Glutamatergic neuron (in vitro differentiated cells): ENCODE results near the gene EVPL. TPM values are rescaled to one million over a fixed set of nuclear protein-coding genes. Genes with fewer than 3 reads are reported as not detected.
A peak's percentile ranks its signal among the peaks of the same experiment; 100 is the strongest.
"Not testable (repeated sequence)": the region's sequence is repeated elsewhere in the genome, so short reads cannot be mapped to it uniquely, and the experiment has no call there.

Experiments
- DNase-seq: peaks from one replicate; pipeline ENCODE4 v3.0.0; 2022
- H3K27ac Mint-ChIP-seq: one replicate; pipeline ENCODE4 v1.8.0; 2020; ENCODE audit warnings: mild to moderate bottlenecking, mixed read lengths, inconsistent platforms; ENCODE audit not compliant: unreplicated experiment
- H3K27me3 Mint-ChIP-seq: one replicate; pipeline ENCODE4 v1.8.0; 2020; ENCODE audit warnings: mild to moderate bottlenecking, moderate library complexity, mixed read lengths, inconsistent platforms; ENCODE audit not compliant: unreplicated experiment
- H3K36me3 Mint-ChIP-seq: one replicate; pipeline ENCODE4 v1.8.0; 2020; ENCODE audit warnings: mild to moderate bottlenecking, mixed read lengths, inconsistent platforms; ENCODE audit not compliant: unreplicated experiment
- H3K4me1 Mint-ChIP-seq: one replicate; pipeline ENCODE4 v1.8.0; 2020; ENCODE audit warnings: mild to moderate bottlenecking, low read depth, mixed read lengths, inconsistent platforms; ENCODE audit not compliant: unreplicated experiment
- H3K4me3 Mint-ChIP-seq: one replicate; pipeline ENCODE4 v1.8.0; 2020; ENCODE audit warnings: mild to moderate bottlenecking, mixed read lengths, inconsistent platforms; ENCODE audit not compliant: unreplicated experiment
- H3K9me3 Mint-ChIP-seq: one replicate; pipeline ENCODE4 v1.8.0; 2020; ENCODE audit warnings: mild to moderate bottlenecking, moderate library complexity, mixed read lengths, inconsistent platforms; ENCODE audit not compliant: unreplicated experiment
- CTCF ChIP-seq: fragments of 200-600 bp; sonication (generic); IDR thresholded peaks from one replicate; pipeline ENCODE4 v1.5.0; 2021; ENCODE audit not compliant: partially characterized antibody, unreplicated experiment
- total RNA-seq: library from RNA; stranded (reverse); fragmentation: NEBNext Ultra II Directional; extraction: Animal tissue kit (Norgen Biotek cat#: 25700); gene quantifications from one replicate; pipeline ENCODE4 v1.2.1, GENCODE V29; 2021; ENCODE audit not compliant: unreplicated experiment

EVPL gene
- total RNA-seq, 1 donor from 2014 or later, result not detected

- H3K9me3 Mint-ChIP-seq, result peaks cover 5% of the 10 kb centered on the region
- no peaks in the 10 kb centered on the region for H3K36me3 Mint-ChIP-seq
- H3K4me1 Mint-ChIP-seq, result peaks cover 16% of the 10 kb centered on the region
- H3K27ac Mint-ChIP-seq, result no peak overlapping the region
- H3K27me3 Mint-ChIP-seq, result peaks cover 2% of the 10 kb centered on the region
- peak overlapping the region; percentile 82 for H3K4me3 Mint-ChIP-seq
- no peak for DNase-seq
- TF ChIP-seq CTCF, result no peak
Observed at GRCh38 chr17:75976175-75976848, 50.8 kb downstream of the EVPL start.

- peaks cover 2% of the 10 kb centered on the region for H3K27me3 Mint-ChIP-seq
- DNase-seq, result no peak
- peaks cover 7% of the 10 kb centered on the region for H3K9me3 Mint-ChIP-seq
- no peak overlapping the region for H3K27ac Mint-ChIP-seq
- H3K36me3 Mint-ChIP-seq, result no peaks in the 10 kb centered on the region
- peak overlapping the region; percentile 64 for H3K4me3 Mint-ChIP-seq
- no peak for TF ChIP-seq CTCF
- peaks cover 14% of the 10 kb centered on the region for H3K4me1 Mint-ChIP-seq
Observed at GRCh38 chr17:75975757-75976174, 51.3 kb downstream of the EVPL start.

- not testable (repeated sequence) for DNase-seq, H3K27ac Mint-ChIP-seq, H3K27me3 Mint-ChIP-seq, H3K36me3 Mint-ChIP-seq, H3K9me3 Mint-ChIP-seq
- Mint-ChIP-seq H3K4me1 (peaks cover 14% of the 10 kb centered on the region), H3K4me3 (peak overlapping the region; percentile 64)
Observed at GRCh38 chr17:75975187-75975586, 51.9 kb downstream of the EVPL start.

DNA sequence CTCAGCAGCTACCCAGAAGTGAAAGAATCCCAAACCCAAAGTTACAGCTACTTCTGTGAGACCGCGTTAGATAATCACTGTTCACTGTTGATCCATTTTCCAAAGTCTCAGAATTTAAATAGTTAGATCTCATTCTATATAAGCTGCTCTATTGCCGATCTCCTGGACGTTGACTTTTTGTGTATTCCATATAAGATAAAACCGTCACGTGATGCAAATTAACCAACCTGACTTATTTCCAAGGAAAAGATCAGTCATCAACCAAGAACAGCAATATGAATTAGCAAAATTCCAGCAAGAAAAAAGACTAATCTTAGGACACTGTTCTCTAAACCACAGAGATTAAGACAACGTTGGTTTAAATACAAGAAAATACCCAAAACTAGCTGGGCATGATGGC, 56.5 kb downstream of the EVPL start:
- no peak for TF ChIP-seq CTCF
- peaks cover under 1% of the 10 kb centered on the region for H3K4me1 Mint-ChIP-seq
- H3K36me3 Mint-ChIP-seq, result no peaks in the 10 kb centered on the region
- no peak overlapping the region for H3K4me3 Mint-ChIP-seq
- no peak for DNase-seq
- H3K27me3 Mint-ChIP-seq, result peaks cover 2% of the 10 kb centered on the region
- no peak overlapping the region for H3K27ac Mint-ChIP-seq
- H3K9me3 Mint-ChIP-seq, result peaks cover 1% of the 10 kb centered on the region

- H3K27me3 Mint-ChIP-seq, result peaks cover 2% of the 10 kb centered on the region
- H3K27ac Mint-ChIP-seq, result no peak overlapping the region
- H3K4me1 Mint-ChIP-seq, result no peaks in the 10 kb centered on the region
- H3K4me3 Mint-ChIP-seq, result no peak overlapping the region
- no peak for DNase-seq
- TF ChIP-seq CTCF, result no peak
- peaks cover 1% of the 10 kb centered on the region for H3K9me3 Mint-ChIP-seq
- no peaks in the 10 kb centered on the region for H3K36me3 Mint-ChIP-seq
Observed at GRCh38 chr17:75970011-75970523, 57.0 kb downstream of the EVPL start.

DNA sequence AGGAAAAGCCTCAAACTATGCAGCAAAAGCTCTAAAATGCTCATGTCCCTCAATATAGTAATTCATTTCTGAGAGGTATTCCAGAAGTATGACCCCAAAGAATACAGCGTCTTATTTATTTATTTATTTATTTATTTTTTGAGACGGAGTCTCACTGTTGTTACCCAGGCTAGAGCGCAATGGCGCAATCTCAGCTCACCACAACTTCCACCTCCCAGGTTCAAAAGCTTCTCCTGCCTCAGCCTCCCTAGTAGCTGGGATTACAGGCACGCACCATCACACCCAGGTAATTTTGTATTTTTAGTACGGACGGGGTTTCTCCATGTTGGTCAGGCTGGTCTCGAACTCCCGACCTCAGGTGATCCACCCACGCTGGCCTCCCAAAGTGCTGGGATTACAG, 58.1 kb downstream of the EVPL start:
- not testable (repeated sequence) for H3K36me3 Mint-ChIP-seq, H3K27me3 Mint-ChIP-seq, H3K9me3 Mint-ChIP-seq, H3K4me1 Mint-ChIP-seq, H3K4me3 Mint-ChIP-seq, DNase-seq, H3K27ac Mint-ChIP-seq
